GDM1 (cell line): ENCODE data around the gene ACSM2A.
"Not testable (repeated sequence)": the region's sequence is repeated elsewhere in the genome, so short reads cannot be mapped to it uniquely, and the experiment has no call there.

Experiments
- DNase-seq: peaks from one replicate; lab custom pipeline; 2025; lab: John Stamatoyannopoulos, UW

ACSM2A gene

GRCh38 chr16:20453633-20454032 lies 2.3 kb downstream of the ACSM2A start:
- not testable (repeated sequence) for DNase-seq

GRCh38 chr16:20459227-20459626 lies 7.9 kb downstream of the ACSM2A start:
- DNase-seq = not testable (repeated sequence)

GRCh38 chr16:20460313-20460712 lies 9.0 kb downstream of the ACSM2A start:
- not testable (repeated sequence) for DNase-seq

GRCh38 chr16:20468954-20469353 lies 17.6 kb downstream of the ACSM2A start:
- DNase-seq = not testable (repeated sequence)

GRCh38 chr16:20469930-20470329 lies 18.6 kb downstream of the ACSM2A start:
- DNase-seq = not testable (repeated sequence)

GRCh38 chr16:20470732-20471131 lies 19.4 kb downstream of the ACSM2A start:
- DNase-seq = not testable (repeated sequence)

GRCh38 chr16:20477188-20477744 lies 25.9 kb downstream of the ACSM2A start:
- not testable (repeated sequence) for DNase-seq

GRCh38 chr16:20483989-20484388 lies 32.7 kb downstream of the ACSM2A start:
- DNase-seq = not testable (repeated sequence)

- DNase-seq = no peak
Observed at GRCh38 chr16:20484726-20485125, 33.4 kb downstream of the ACSM2A start.

- DNase-seq = no peak
Observed at GRCh38 chr16:20485408-20485807, 34.1 kb downstream of the ACSM2A start.

GRCh38 chr16:20490994-20491393 lies 39.7 kb downstream of the ACSM2A start:
- DNase-seq = not testable (repeated sequence)

GRCh38 chr16:20491448-20491847 lies 40.1 kb downstream of the ACSM2A start:
- DNase-seq = not testable (repeated sequence)

GRCh38 chr16:20504418-20504817 lies 53.1 kb downstream of the ACSM2A start:
- DNase-seq = no peak

- DNase-seq = no peak
Observed at GRCh38 chr16:20507280-20507679, 56.0 kb downstream of the ACSM2A start.

GRCh38 chr16:20510323-20510722 lies 59.0 kb downstream of the ACSM2A start:
- DNase-seq = no peak

GRCh38 chr16:20515688-20516090 lies 64.4 kb downstream of the ACSM2A start:
- no peak for DNase-seq

GRCh38 chr16:20517149-20517548 lies 65.8 kb downstream of the ACSM2A start:
- no peak for DNase-seq

- DNase-seq = no peak
Observed at GRCh38 chr16:20519231-20519630, 67.9 kb downstream of the ACSM2A start.

GRCh38 chr16:20520103-20520502 lies 68.8 kb downstream of the ACSM2A start:
- no peak for DNase-seq

- DNase-seq = not testable (repeated sequence)
Observed at GRCh38 chr16:20531795-20532194, 80.5 kb downstream of the ACSM2A start.

- DNase-seq = not testable (repeated sequence)
Observed at GRCh38 chr16:20532284-20532792, 81.0 kb downstream of the ACSM2A start.

GRCh38 chr16:20536669-20537068 lies 85.3 kb downstream of the ACSM2A start:
- DNase-seq = not testable (repeated sequence)
